BJ (cell line): Measurements from ENCODE around the gene JUND. TPM values are rescaled to one million over a fixed set of nuclear protein-coding genes. Genes with fewer than 3 reads are reported as not detected.

Experiments used
- CTCF ChIA-PET: fragments of 350-600 bp; formaldehyde crosslinking; extraction: SDS; loops from one replicate; lab custom pipeline; 2021; ENCODE audit warnings: antibody characterized with exemption, inconsistent platforms; lab: Yijun Ruan, JAX
- POLR2A ChIA-PET: fragments of 300-600 bp; sonication (Branson Sonifier 250); formaldehyde crosslinking; extraction: SDS; loops from one replicate; lab custom pipeline; 2021; ENCODE audit warnings: antibody characterized with exemption; lab: Charles Lee
- DNase-seq: peaks from one replicate; pipeline ENCODE4 v3.0.0-alpha.2; 2011; ENCODE audit warnings: low read depth
- H3K27me3 ChIP-seq: 2 replicates; pipeline ENCODE4 v1.6.0; 2011; ENCODE audit warnings: low read length; ENCODE audit not compliant: control insufficient read depth, insufficient read depth
- H3K36me3 ChIP-seq: 2 replicates; pipeline ENCODE4 v1.5.1; 2011; ENCODE audit warnings: low read length; ENCODE audit not compliant: control insufficient read depth, insufficient read depth
- H3K4me3 ChIP-seq: 2 replicates; pipeline ENCODE4 v1.5.1; 2011; ENCODE audit warnings: low read depth, mild to moderate bottlenecking, control low read depth, low read length
- CTCF ChIP-seq: IDR thresholded peaks from 2 replicates; pipeline ENCODE4 v1.5.1; 2011; ENCODE audit warnings: low read depth, mild to moderate bottlenecking, control low read depth, inconsistent platforms, low read length, moderate library complexity; ENCODE audit not compliant: insufficient read depth
- polyA plus RNA-seq: library from polyadenylated mRNA; depleted of rRNA; stranded (reverse); fragments of >200 nt; gene quantifications from 2 replicates; pipeline ENCODE4 v1.2.3, GENCODE V29; 2011

Gene JUND
- polyA plus RNA-seq, 1 experiment: 124 TPM

- POLR2A ChIA-PET: no interaction called here
- DNase-seq: no peak
- Histone ChIP-seq H3K27me3 (peaks cover 3% of the 10 kb centered on the region), H3K4me3 (no peak overlapping the region), H3K36me3 (no peaks in the 10 kb centered on the region)
- CTCF ChIA-PET: no interaction called here
- no peak for TF ChIP-seq CTCF
These were observed 42.1 kb downstream of the JUND start for GRCh38 chr19:18239303-18239702.

GRCh38 chr19:18234194-18234593, 47.2 kb downstream of the JUND start:
- no peak for DNase-seq
- no peak overlapping the region for H3K4me3 ChIP-seq
- ChIA-PET CTCF (interaction anchor here (0.7 to 1.7 kb wide), 2 partner anchors 12 to 18 kb away, joined by 3 to 7 read pairs; no protein-coding TSS in a partner anchor), POLR2A (no interaction called here)
- no peaks in the 10 kb centered on the region for H3K36me3 ChIP-seq
- no peak for TF ChIP-seq CTCF
- H3K27me3 ChIP-seq: peaks cover 6% of the 10 kb centered on the region

GRCh38 chr19:18233224-18233825, 48.1 kb downstream of the JUND start:
- no peak for DNase-seq
- no peak for TF ChIP-seq CTCF
- peaks cover 6% of the 10 kb centered on the region for H3K27me3 ChIP-seq
- CTCF ChIA-PET: interaction anchor here (0.6 to 1.7 kb wide), 3 partner anchors 19 to 999 kb away, joined by 3 to 7 read pairs (median 3); no protein-coding TSS in a partner anchor
- H3K36me3 ChIP-seq: no peaks in the 10 kb centered on the region
- no peak overlapping the region for H3K4me3 ChIP-seq
- POLR2A ChIA-PET: no interaction called here

GRCh38 chr19:18232540-18233223, 48.7 kb downstream of the JUND start:
- H3K27me3 ChIP-seq: peaks cover 6% of the 10 kb centered on the region
- POLR2A ChIA-PET: no interaction called here
- H3K4me3 ChIP-seq: no peak overlapping the region
- 0 out of 2 replicates have a peak, but pooled peaks have one; percentile 11 for TF ChIP-seq CTCF
- CTCF ChIA-PET: interaction anchor here (1.4 to 1.7 kb wide), 2 partner anchors 19 to 25 kb away, joined by 3 to 7 read pairs; no protein-coding TSS in a partner anchor
- no peak for DNase-seq
- H3K36me3 ChIP-seq: no peaks in the 10 kb centered on the region

- CTCF ChIA-PET: interaction anchor here (1.4 kb wide), 1 partner anchor 47 kb away, joined by 3 read pairs; no protein-coding TSS in a partner anchor
- Histone ChIP-seq H3K4me3 (no peak overlapping the region), H3K36me3 (no peaks in the 10 kb centered on the region), H3K27me3 (peaks cover 6% of the 10 kb centered on the region)
- no peak for TF ChIP-seq CTCF
- no peak for DNase-seq
- POLR2A ChIA-PET: no interaction called here
These were observed 49.6 kb downstream of the JUND start for GRCh38 chr19:18231775-18232174.
